GM21737 (cell line): ENCODE data around the gene GGACT.

Experiments used
- ATAC-seq: cut with Tn5 transposase; IDR thresholded peaks from one replicate; pipeline ENCODE4 v1.9.1; 2021; ENCODE audit warnings: mild to moderate bottlenecking, moderate library complexity; ENCODE audit not compliant: unreplicated experiment

The GGACT gene

GRCh38 chr13:100559886-100560285 is 28.7 kb downstream of the GGACT start:
- ATAC-seq = no peak

DNA sequence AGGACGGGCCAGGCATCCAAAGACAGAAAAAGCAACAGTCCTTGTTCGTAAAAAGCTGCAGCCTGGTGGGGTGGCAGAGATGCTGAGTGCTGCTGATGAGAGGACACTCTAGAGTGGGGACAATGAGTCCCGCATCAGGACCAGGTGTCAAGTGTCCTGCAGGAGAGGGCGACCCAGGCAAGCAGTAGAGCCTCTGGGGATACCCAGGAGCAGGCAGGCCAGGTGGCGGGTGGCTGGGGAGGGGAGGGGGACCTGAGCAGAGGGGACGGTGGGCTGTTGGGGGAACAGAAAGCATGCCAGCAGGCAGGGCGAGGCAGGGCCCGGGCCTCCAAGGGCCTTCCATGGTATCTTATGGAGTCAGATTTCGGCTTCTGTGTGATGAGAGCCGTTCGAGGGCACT is 35.8 kb downstream of the GGACT start:
- ATAC-seq = no peak

GRCh38 chr13:100549316-100549715 is 39.3 kb downstream of the GGACT start:
- ATAC-seq = no peak

GRCh38 chr13:100547791-100548201 is 40.8 kb downstream of the GGACT start:
- ATAC-seq = no peak

DNA sequence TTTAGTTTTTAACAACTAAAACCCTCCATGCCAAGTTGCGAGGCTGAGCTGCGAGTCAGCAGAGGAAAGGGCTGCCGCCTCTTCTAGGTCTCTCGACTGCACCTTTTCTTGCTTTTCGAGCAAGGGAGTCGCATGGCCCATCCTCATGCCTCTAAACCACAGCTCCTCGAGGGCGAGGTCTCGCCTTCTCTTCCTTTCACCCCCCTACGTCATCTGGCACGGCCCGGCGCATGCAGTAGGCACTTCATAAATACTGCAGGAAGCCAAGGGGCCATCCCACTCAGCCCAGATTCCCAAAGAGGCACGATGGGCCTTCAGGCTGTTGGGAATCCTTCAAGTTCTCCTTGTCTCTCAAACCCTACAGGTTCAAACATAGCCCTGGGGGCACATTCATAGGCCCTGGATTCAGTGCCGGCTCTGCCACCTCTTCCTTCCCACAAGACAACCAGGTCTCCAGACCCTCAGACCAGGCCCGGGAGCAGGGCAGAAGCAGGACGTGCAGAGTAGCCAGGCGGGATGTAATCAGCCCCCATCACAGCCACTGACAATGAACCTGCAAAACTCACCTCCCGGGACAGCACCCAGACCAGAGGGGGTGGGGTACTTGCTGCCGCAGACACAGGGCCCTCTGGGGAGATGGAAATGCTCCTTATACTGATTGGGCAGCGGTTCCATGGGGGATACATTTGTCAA is 41.7 kb downstream of the GGACT start:
- no peak for ATAC-seq

DNA sequence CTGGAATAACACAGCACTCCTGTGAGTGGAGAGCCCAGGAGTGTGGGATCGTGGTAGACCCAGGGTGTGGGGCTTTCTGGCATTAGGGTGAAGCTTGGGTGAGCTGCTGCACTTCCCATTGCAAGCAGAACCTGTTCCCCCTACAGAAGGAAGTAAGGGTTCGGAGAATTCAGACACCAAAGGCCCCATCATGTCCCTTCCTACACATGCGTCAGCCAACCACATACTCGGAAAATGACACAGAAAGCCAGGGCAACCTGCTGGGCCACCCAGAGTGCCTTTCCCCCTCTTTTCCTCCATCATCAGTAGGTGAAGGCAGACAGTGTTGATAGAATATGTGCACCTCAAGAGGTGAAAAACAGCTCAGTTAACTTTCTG is 42.9 kb downstream of the GGACT start:
- ATAC-seq = no peak

DNA sequence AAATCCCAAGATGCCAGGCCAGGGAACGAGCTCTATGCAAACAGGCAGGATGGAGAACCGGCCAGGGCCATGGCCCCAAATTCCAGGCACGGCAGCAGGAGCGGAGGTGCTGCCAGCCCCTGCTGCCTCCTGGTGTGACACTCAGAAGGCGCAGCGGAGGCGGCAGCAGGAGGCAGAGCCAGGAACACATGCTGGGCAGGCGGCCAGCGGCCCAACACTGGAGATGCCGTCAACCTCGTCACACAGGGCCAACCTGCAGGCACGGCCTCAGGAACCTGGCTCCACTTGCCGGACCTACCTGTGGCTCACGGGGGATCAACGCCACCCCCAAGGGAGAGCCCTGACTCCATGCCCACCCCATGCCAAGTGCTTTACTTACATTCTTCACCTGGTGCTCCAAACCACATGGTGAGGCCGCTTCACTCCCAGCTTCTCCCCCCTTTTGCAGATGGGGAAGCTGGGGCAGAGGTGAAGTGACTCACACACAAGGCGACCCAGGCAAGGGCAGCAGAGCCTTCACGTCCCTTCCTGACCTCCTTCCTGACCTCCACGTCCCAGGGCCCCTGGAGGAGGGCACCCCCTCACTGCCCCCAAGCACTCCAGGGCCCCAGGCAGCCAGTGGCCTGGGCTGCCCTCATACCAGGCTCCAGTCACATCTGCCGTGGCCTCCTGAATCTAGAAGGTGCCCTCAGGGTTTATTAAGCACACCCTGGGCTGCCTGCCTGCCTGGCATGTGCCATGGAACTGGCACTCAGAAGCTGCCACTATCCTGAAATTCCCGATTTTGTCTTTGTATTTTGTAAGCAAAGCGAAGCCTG is 43.5 kb downstream of the GGACT start:
- ATAC-seq = no peak

- ATAC-seq = no peak
Observed at GRCh38 chr13:100543872-100544602, 44.6 kb downstream of the GGACT start.

DNA sequence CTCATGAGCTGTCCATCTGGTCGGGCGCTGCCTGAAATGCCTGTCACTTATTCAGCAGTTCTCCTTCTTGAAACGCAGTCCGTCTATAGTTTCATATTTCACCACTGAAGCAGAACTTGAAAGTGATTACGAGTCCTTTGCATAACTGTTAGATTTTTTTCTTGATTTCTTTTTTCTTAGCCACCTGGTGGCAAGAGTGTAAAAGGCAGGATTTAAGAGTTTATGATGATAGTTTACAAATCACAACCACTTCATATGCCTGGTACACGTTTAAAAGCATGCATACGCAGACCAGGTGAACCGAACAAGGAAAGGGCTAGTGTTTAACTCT is 45.8 kb downstream of the GGACT start:
- peak; percentile 85 for ATAC-seq

DNA sequence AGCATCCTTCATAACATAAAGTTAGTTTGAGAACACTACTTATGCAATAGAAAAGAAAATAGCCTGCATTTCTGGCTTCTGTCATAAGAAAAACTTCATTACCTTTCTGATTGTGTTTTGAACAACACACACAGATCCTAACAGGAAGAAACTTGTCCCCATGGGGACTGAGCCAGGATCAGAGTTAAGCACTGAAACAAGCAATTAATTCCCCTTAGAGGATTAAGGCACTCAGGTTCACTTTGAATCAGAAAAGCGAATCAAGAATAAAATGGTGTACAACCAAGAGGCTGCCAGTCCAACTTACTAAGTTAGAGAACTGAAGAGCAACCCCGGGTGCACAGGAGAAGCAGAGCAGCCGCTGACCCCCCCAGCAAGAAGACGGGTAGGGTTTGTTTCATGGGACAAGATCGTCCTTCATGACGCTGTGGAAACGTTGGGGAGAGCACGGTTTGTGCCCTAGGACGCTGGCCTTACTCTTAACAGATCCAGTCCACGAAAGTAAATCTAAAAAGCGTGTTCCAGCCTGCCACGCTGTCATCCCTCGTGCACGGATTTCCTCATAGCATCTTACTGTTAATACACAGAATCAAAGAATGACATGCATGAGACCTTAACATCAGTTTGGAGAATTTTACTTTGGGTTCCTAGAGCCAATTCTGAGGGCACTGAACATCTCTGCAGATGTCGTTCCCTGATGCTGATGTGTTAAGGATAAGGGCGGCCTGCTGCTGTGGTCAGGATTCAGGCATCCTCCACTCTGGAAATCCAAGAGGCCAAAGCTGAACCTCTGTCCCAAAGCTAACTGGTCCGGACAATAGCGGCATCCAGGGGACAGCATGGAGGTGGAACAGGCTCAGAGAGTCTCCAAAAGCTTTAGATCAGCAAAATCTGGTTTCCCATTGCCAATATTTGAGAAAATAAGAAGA is 46.4 kb downstream of the GGACT start:
- no peak for ATAC-seq

DNA sequence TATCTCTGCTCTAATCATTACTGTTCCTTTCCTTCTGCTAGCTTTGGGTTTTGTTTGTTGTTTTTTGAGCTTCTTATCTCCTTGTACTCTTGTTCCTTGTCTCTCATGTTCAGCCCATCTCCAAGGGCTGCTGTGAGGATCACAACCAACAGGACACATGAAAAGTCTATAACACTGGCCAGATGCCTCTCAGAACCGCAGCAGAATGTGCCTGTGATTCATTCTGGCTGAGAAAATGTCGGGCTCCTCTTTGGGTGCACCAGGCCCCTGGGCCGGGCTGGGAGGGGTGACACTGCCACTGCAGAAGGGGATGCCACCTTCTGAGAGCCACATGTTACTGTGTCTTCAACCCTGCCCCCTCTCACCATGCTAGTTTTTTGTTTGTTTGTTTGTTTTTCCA is 48.0 kb downstream of the GGACT start:
- no peak for ATAC-seq

DNA sequence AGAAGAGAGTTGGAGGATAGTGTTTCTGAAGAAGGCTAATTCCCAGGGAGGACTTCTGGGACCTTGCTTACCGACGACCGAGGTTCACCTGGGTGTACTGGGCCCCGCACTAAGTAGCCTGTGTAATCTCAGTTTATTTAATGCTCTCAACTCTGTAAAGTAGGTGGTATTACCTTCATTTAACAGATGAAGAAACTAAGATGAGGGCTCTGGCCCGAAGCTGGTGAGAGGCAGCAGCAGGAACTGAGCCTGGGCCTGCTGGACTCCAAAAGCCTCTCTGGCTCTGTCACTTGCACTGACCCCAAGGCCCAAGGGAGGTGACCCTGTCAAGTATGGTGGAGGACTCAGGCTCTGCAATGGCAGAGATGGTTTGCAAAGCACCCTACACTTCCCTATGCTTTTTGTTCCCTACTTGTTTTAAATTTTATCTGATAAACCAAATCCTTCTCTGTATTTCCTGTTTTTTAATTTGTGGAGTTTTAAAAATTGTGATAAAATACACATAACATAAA is 50.6 kb downstream of the GGACT start:
- ATAC-seq = no peak

DNA sequence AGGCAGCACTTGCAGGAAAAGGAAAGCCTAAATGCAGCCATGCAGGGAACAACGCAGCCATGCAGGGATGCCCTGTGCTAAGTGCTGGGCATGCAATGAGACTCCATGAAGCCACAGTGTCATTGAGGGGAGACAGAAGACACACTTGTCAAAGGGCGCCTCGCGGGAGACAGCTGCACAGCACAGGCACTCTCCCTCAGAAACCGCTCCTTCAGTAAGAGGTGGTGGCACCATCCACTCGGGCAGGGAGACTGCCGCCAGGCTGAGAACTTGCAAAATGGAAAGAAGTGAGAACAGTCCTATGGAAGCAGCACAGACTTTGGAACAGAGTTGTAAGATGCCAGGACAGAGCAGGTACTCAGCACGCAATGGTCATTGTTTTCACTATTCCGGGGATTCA is 51.1 kb downstream of the GGACT start:
- ATAC-seq = no peak

GRCh38 chr13:100536643-100537180 is 51.9 kb downstream of the GGACT start:
- no peak for ATAC-seq

DNA sequence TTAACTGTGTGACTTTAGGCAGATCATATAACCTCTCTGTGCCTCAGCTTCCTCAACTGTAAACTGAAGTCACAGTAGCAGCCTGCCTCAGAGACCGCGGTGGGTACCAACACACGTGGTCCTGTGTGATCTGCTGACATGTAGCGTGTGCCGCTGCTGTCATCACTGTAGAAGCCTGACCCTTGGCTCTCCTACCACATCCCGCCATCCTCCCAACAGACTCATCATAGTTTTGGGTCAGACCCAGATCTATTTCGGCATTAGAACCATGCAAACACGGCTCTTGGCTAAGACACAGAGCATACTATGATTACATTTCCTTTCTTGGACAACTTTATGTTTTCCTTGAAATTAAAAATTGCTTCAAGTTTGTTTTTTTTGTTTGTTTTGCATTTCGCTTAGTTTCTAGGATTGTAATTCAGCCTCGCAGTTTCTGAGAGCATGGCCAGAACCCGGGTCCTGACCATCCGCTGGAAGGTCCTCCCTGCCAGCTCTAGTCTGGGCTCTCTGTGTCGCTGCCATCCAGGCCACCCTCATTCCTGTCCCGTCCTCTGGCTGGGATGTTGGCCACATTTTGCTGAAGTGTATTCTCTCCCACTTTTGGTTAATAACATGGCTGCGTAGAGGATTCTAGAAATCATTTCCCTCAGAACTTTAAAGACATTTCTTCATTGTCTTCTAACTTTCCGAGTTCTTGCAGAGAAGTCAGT is 53.0 kb downstream of the GGACT start:
- no peak for ATAC-seq

DNA sequence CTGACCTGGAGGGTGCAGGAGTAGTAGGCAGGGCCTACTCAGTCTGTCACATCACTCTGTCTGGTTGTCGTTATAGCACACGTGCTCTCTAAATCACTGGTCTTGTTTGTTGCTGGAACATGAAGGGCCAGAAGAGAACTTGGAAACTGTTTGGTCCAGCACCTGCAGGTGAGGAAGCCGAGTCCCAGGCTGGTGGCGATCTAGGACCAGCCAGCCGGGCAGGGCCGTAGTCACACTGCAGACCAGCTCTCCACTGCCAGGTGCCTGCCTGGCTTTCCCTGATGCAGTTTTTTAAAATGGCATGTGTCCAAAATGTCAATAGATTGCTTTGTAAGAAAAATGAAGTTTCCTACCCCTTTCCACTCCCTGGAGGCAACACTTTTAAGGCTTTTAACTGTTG is 53.7 kb downstream of the GGACT start:
- ATAC-seq = no peak

GRCh38 chr13:100534147-100534843 is 54.3 kb downstream of the GGACT start:
- ATAC-seq = no peak

DNA sequence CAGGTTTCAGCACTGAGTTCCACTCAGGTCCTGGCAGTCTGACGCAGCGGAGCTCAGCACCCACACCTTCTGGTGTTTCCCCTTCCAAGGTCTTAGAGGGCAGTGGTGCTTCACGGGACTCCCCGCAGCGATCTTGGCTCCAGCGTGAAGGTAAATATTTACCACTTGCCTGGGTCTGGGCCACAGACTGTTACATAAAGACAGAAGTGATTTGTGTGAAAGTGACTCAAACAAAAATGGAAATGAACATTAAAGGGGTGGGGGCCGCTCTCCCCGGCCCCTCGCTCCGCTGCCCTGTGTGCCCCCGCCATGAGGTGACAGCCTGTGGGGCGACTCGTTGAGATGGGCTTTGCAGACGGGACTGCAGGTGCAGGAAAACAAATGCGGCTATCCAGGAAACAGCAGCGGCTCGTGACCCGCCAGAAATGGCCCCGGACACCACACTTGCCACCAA is 55.0 kb downstream of the GGACT start:
- no peak for ATAC-seq

GRCh38 chr13:100532836-100533435 is 55.7 kb downstream of the GGACT start:
- ATAC-seq = no peak
